Subcutaneous abdominal adipose tissue (tissue), 5 donors: ENCODE results near the gene RELA.
"Not testable (repeated sequence)": the region's sequence is repeated elsewhere in the genome, so short reads cannot be mapped to it uniquely, and the experiment has no call there.

Source experiments
- H3K27ac ChIP-seq: one replicate; pipeline ENCODE4 v1.7.0; 2013; ENCODE audit warnings: low read depth, mild to moderate bottlenecking, inconsistent platforms, low read length, moderate library complexity
- H3K27me3 ChIP-seq, 5 donors: one replicate each; pipeline ENCODE4 v1.7.0; 2013; ENCODE audit warnings: low read length in 5 of 5, inconsistent platforms in 1 of 5; ENCODE audit not compliant: control insufficient read depth in 5 of 5, insufficient read depth in 4 of 5
- H3K36me3 ChIP-seq, 5 donors: one replicate each; pipeline ENCODE4 v1.7.0; 2013; ENCODE audit warnings: low read length in 5 of 5; ENCODE audit not compliant: control insufficient read depth in 5 of 5, insufficient read depth in 5 of 5
- H3K4me1 ChIP-seq, 5 donors: one replicate each; pipeline ENCODE4 v1.7.0; 2013; ENCODE audit warnings: low read length in 5 of 5, mild to moderate bottlenecking in 3 of 5, moderate library complexity in 1 of 5; ENCODE audit not compliant: control insufficient read depth in 5 of 5, insufficient read depth in 5 of 5
- H3K4me3 ChIP-seq, 5 donors: one replicate each; pipeline ENCODE4 v1.7.0; 2013; ENCODE audit warnings: low read length in 5 of 5, low read depth in 1 of 5
- H3K9ac ChIP-seq, 5 donors: one replicate each; pipeline ENCODE4 v1.7.0; 2013; ENCODE audit warnings: low read length in 5 of 5, mild to moderate bottlenecking in 4 of 5, moderate library complexity in 3 of 5
- H3K9me3 ChIP-seq, 5 donors: one replicate each; pipeline ENCODE4 v1.7.0; 2013; ENCODE audit warnings: low read length in 5 of 5; ENCODE audit not compliant: control insufficient read depth in 5 of 5
- donor health status: healthy.
- donor health status: healthy.
- donor health status: healthy.
- donor health status: healthy.
- donor health status: healthy.

Gene RELA

DNA sequence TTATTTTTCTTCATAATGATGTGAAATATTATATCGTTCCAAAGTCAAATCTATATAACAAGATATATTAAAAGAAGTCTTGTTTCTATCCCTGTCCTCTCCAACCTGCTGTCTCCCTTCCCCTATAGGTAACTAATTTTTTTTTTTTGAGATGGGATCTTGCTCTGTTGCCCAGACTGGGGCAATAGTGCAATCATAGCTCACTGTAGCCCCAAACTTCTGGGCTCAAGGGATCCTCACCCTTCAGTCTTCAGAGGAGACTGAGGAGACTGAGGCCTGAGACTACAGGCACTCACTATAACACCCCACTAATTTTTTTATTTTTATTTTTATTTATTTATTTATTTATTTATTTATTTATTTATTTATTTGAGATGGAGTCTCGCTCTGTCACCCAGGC is 10.3 kb upstream of the RELA start:
- no peaks in the 10 kb centered on the region for H3K9me3 ChIP-seq
- no peak overlapping the region for H3K4me3 ChIP-seq
- no peak overlapping the region for H3K27ac ChIP-seq
- H3K4me1 ChIP-seq: no peaks in the 10 kb centered on the region
- H3K27me3 ChIP-seq: no peaks in the 10 kb centered on the region
- H3K9ac ChIP-seq: no peak overlapping the region
- H3K36me3 ChIP-seq: no peaks in the 10 kb centered on the region

DNA sequence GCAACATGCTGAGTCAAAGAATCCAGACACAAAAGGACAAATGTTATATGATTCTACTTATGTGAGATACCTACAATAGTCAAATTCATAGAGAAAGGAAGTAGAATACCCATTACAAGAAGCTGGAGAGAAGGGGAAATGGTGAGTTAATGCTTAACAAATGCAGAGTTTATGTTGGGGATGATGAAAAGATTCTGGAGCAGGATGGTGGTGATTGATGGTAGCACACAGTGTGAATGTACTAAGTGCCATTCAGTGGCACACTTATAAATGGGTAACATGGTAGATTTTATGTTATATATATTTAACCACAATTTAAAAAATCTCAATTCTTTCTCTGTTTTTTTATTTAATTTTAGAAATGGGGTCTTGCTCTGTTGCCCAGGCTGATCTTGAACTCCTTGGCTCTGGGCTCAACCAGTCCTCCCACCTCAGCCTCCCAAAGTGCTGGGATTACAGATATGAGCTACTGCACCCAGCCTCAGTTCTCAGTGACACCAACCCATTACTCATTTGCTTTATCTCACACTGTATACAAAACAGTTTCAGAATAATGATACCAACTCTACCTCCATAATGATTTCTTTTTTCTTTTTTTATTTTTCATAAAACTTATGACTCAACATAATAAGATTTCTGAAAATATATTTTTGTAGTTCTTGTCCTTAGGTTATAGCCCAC is 9.6 kb upstream of the RELA start:
- Histone ChIP-seq H3K9me3 (no peaks in the 10 kb centered on the region), H3K9ac (no peak overlapping the region), H3K36me3 (no peaks in the 10 kb centered on the region), H3K27me3 (no peaks in the 10 kb centered on the region), H3K4me3 (no peak overlapping the region), H3K27ac (no peak overlapping the region), H3K4me1 (no peaks in the 10 kb centered on the region)

DNA sequence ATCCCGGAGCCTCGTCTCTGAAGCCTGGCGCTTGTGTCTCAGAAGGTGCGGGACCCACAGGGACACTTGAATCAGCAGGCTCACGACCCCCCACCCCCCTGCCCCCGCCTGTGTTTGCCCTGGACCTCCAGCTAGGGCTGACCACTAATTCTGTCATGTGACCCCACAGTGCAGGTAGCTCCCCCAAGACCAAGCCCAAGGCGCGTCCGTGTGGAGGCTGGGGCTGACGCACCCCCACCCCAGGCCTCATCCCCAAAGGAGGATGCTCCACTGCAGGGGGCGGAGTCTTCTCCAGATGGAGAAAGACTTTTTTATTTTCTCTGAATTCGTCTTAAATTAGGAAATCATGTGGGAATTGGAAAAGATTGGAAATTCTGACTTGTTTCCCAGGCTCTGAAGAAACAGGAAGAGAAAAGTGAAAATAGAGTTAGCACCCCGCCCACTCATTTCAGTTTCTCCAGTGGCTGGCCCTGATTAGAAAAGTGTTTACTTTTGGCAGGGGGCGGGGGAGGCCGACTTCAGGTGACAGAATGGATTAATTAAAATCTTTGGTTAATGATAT is 1.0 kb upstream of the RELA start:
- Histone ChIP-seq H3K4me1 (peaks cover 8 to 37% (median 24%) of the 10 kb centered on the region in 5 donors), H3K27ac (peak overlapping the region; percentile 100), H3K9me3 (no peaks in the 10 kb centered on the region), H3K27me3 (peaks cover 0 to 3% (median 0%) of the 10 kb centered on the region in 5 donors), H3K36me3 (peaks cover 0 to 29% (median 26%) of the 10 kb centered on the region in 5 donors), H3K9ac (peak overlapping the region; percentile 86 to 99 (median 97)), H3K4me3 (peak overlapping the region; percentile 61 to 95 (median 75))

DNA sequence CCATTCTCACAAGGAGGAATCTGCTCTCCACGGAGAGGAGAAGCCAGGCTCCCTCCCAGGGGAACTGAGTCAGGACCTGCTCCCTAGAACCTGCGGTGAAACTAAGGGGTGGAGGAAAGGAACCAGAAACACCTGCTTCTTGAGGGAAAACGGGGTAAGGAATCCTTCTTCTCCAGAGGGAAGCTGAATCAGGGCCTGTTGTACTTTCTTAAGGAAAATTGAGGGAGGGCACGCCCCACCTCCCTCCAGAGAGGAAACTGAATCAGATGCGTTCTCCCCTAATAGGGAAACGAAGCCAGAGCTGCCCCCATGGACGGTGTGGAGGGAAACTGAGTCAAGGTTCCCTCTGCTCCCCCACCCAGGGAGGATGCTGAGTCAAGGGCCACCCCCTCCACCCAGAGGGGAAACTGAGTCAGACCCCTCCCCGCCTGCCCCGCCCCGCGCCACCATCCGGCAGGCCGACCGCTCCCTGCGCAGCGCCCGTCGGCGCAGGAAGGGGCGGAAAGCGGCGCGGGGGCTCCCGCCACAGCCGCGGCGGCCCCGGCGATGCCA is 393 bp downstream of the RELA start:
- Histone ChIP-seq H3K9me3 (no peaks in the 10 kb centered on the region), H3K36me3 (peaks cover 0 to 43% (median 40%) of the 10 kb centered on the region in 5 donors), H3K4me3 (peak overlapping the region; percentile 74 to 97 (median 85)), H3K9ac (peak overlapping the region; percentile 75 to 97 (median 86)), H3K27me3 (peaks cover 0 to 3% (median 0%) of the 10 kb centered on the region in 5 donors), H3K4me1 (peaks cover 8 to 37% (median 24%) of the 10 kb centered on the region in 5 donors), H3K27ac (peak overlapping the region; percentile 100)

DNA sequence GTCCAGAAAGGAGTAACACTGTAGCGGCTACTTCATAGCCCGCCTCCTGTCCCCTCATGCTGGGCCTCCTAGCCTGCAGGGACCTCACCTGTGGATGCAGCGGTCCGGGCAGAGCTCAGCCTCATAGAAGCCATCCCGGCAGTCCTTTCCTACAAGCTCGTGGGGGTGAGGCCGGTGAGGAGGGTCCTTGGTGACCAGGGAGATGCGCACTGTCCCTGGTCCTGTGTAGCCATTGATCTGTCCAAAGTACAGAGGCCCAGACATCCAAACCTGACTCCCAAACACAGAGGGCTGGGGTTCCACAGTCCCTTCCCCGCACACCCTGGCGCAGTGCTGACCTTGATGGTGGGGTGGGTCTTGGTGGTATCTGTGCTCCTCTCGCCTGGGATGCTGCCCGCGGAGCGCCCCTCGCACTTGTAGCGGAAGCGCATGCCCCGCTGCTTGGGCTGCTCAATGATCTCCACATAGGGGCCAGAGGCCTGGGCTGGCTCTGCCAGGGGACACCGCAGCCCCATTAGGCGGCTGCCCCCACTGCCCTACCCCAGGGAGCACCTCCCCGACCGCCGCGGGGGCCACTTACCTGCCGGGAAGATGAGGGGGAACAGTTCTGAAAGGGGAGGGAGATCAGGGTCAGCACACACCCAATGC is 993 bp downstream of the RELA start:
- Histone ChIP-seq H3K4me1 (peaks cover 8 to 37% (median 24%) of the 10 kb centered on the region in 5 donors), H3K9me3 (no peaks in the 10 kb centered on the region), H3K27me3 (peaks cover 0 to 3% (median 0%) of the 10 kb centered on the region in 5 donors), H3K4me3 (peak overlapping the region; percentile 74 to 97 (median 85)), H3K36me3 (peaks cover 0 to 49% (median 46%) of the 10 kb centered on the region in 5 donors), H3K27ac (peak overlapping the region; percentile 100), H3K9ac (peak overlapping the region; percentile 75 to 97 (median 86))

DNA sequence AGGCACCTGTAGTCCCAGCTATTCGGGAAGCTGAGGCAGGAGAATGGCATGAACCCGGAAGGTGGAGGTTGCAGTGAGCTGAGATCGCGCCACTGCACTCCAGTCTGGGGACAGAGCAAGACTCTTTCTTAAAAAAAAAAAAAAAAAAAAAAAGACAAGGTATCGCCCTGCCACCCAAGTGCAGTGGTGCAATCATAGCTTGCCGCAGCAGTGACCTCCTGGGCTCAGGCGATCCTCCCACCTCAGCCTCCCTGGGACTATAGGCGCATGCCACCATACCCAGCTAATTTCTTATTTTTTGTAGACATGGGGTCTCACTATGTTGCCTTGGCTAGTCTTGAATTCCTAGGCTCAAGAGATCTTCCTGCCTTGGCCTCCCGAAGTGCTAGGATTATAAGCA is 1.8 kb downstream of the RELA start:
- peak overlapping the region in 3 of 5 donors; percentile 75 to 96 (median 83) for H3K9ac ChIP-seq
- H3K4me1 ChIP-seq: peaks cover 8 to 37% (median 24%) of the 10 kb centered on the region in 5 donors
- not testable (repeated sequence) for H3K9me3 ChIP-seq, H3K27me3 ChIP-seq, H3K4me3 ChIP-seq
- peaks cover 0 to 57% (median 53%) of the 10 kb centered on the region in 5 donors for H3K36me3 ChIP-seq
- H3K27ac ChIP-seq: peak overlapping the region; percentile 100

GRCh38 chr11:65660038-65660437 is 2.7 kb downstream of the RELA start:
- H3K36me3 ChIP-seq: peaks cover 0 to 65% (median 62%) of the 10 kb centered on the region in 5 donors
- peak overlapping the region; percentile 100 for H3K27ac ChIP-seq
- no peak overlapping the region for H3K9ac ChIP-seq

DNA sequence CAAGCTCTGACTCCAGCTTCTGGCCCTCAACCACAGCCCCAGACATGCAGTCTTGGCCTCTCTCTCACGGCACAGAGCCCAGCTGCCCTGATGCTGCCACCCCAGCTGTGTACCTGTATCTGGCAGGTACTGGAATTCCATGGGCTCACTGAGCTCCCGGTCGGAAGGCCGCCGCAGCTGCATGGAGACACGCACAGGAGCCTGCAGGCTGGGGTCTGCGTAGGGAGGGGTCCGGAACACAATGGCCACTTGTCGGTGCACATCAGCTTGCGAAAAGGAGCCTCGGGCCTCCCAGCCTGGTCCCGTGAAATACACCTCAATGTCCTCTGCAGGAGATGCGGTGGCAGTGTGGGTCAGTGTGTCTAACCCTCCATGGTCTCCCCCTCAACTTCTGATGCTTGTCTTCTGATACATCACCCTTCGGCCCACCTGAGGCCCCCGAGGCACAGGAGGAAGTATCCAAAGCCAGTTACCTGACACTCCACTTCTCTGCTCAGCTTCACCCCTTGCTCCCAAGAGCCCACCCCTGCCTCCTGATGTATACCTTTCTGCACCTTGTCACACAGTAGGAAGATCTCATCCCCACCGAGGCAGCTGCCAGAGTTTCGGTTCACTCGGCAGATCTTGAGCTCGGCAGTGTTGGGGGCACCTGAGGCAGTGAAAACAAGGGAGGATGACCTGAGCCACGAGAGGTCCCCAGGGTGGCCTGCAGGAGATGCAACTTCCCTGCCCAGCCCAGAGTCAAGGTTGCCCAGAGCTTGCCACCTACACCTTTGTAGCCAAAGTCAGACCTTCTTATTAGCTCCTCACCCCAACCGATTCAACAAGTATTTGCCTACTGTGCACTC is 4.3 kb downstream of the RELA start:
- Histone ChIP-seq H3K27ac (no peak overlapping the region), H3K9ac (no peak overlapping the region), H3K4me3 (no peak overlapping the region), H3K9me3 (no peaks in the 10 kb centered on the region), H3K4me1 (peaks cover 9 to 36% (median 26%) of the 10 kb centered on the region in 5 donors), H3K36me3 (peaks cover 0 to 77% (median 69%) of the 10 kb centered on the region in 5 donors), H3K27me3 (no peaks in the 10 kb centered on the region)

More at GRCh38 chr11:65660038-65660437, 2.7 kb downstream of the RELA start:
- peaks cover 8 to 37% (median 24%) of the 10 kb centered on the region in 5 donors for H3K4me1 ChIP-seq
- H3K9me3 ChIP-seq: no peaks in the 10 kb centered on the region
- H3K4me3 ChIP-seq: no peak overlapping the region
- peaks cover 0 to 3% (median 0%) of the 10 kb centered on the region in 5 donors for H3K27me3 ChIP-seq

GRCh38 chr11:65657426-65657825 is 5.3 kb downstream of the RELA start:
- H3K27me3 ChIP-seq: no peaks in the 10 kb centered on the region
- H3K4me1 ChIP-seq: peaks cover 14 to 42% (median 31%) of the 10 kb centered on the region in 5 donors
- H3K9ac ChIP-seq: no peak overlapping the region
- H3K36me3 ChIP-seq: peaks cover 0 to 77% (median 69%) of the 10 kb centered on the region in 5 donors
- no peaks in the 10 kb centered on the region for H3K9me3 ChIP-seq
- H3K27ac ChIP-seq: no peak overlapping the region
- no peak overlapping the region for H3K4me3 ChIP-seq
